Renal cortex interstitium (tissue), 11 donors: ENCODE results near the gene SYN1. TPM values are rescaled to one million over a fixed set of nuclear protein-coding genes. Genes with fewer than 3 reads are reported as not detected.
A peak's percentile ranks its signal among the peaks of the same experiment; 100 is the strongest.
"Not testable (repeated sequence)": the region's sequence is repeated elsewhere in the genome, so short reads cannot be mapped to it uniquely, and the experiment has no call there.

Experiments used
- DNase-seq, 11 donors: peaks; one replicate each; pipeline ENCODE4 v3.0.0-alpha.2; 2013; ENCODE audit warnings: low read depth in 9 of 11, low spot score in 4 of 11; ENCODE audit errors: extremely low read depth in 1 of 11
- polyA plus RNA-seq, 3 donors: library from polyadenylated mRNA; unstranded; fragments of 120-200 nt; gene quantifications; one replicate each; pipeline ENCODE4 v1.2.1, GENCODE V29; 2013; ENCODE audit not compliant: insufficient read length in 3 of 3

Gene SYN1
- polyA plus RNA-seq, 3 donors, result 5.6 to 7.6 (median 6.7) TPM

DNA sequence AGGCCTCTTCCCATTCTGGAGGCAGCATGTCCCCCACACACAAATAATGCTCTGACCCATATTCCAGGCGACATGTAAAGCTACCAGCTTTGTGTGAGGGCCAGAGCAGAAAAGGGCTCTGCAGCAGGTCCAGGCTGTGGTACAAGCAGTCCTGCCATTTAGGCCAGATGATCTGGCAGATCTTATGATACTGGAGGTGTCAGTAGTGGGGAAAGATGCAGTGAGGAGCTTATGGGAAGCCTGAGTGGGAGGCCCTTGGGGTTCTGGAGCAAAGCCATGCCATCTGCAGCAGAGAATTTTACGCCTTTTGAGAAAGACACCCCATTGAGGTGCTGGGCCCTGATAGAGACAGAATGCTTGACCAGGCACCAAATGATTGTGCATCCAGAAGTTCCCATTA, 7.7 kb downstream of the SYN1 start:
- DNase-seq, result no peak

DNA sequence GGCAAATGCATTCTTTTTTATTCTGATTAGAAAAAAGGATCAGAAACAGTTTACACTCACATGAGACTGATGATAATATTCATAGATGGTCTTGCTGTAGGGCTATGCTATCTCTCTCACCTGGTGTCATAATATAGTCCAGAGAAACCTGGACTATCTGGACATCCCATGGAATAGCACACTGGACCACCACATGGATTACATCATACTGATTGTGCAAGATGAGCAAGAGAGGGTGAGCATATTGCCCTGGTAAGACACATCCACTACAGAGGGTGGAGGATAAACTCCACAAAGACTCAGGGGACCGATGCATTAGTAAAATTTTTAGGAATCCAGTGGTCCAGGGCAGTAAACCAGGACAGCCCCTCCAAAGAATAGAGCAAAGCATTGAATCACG, 8.2 kb downstream of the SYN1 start:
- no peak for DNase-seq

DNA sequence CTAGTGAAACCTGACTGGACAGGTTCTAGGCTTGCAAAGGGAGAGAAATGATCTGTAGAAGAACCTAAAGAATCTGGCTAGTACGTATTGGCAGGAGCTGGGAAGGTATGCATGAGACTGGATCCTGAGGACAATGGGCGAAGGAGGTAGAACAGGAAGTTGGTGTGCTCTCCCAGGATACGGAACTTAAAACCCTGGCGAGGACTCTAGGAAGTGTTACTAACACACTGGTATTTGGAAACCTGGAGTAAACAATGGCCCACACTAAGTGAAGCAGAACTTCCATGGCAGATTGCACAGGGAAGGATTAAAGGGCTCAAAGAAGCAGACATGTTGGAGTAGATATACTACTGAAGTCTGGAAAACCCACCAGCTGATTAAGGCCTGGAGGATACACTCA, 9.1 kb downstream of the SYN1 start:
- no peak for DNase-seq

DNA sequence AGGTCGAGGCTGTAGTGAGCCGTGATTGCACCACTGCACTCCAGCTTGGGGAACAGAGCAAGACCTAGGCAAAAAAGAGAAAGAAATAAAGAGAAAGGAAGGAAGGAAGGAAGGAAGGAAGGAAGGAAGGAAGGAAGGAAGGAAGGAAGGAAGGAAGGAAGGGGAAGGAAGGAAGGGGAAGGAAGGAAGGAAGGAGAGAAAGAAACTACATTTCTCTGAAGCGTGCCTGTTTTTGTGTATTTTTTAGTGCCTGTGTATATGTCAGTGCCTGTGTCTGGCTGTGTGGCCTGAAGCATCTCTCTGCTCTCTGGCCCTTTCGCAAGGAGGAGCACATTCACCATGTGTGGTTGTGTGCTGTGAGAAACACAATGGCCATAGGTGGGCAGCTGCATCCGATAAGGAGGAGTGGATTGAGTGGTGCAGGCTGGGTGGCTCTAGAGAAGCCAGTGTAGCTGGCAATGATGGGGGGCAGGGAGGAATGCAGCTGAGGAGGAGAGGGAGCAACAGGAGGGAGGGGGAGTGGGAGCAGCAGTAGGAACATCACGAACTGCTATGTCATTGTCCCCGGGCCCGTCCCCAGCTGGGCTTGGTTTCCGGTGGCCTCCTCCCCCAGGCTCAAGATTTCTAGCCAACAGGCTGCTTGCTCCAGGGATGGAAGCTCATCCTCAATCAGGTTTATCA, 11.4 kb downstream of the SYN1 start:
- DNase-seq, result peak in 2 of 11 donors; percentile 14 to 20

DNA sequence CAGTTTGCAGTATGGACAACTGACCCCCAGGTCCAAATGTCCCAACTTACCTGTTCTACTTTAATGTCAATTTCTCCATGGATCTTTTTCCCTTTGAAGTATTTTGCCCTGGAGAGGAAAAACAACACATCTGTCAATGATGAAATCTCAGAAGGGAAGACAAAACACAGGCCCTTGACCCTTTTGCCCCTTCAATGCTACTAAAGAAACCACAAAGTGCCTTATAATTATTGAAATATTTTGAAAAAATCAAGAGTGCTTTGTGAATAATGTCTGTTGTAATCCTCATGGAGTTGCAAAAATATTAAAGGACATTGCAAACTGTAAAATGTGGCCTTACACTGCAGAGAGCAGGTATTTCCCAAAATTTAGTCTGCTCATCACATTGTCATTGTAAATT, 12.6 kb downstream of the SYN1 start:
- DNase-seq, result no peak

DNA sequence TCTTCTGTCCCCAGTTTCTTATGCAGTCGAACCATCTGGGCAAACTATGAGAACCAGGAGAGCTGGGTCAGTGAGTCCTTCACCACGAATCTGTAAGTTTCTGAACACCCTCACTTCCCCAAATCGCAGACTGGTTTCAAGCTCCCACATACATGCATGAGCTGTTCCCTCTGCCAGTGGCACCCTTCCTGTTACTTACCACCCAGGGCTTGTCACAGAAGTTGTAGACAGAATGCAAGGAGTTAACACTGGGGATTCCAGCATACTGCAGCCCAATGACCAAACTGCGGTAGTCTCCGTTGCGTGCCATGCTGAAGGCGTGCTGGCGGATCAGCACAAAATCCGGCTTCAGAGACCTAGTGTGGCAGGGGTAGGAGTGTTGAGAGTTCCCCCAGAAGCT, 14.6 kb downstream of the SYN1 start:
- DNase-seq, result no peak

DNA sequence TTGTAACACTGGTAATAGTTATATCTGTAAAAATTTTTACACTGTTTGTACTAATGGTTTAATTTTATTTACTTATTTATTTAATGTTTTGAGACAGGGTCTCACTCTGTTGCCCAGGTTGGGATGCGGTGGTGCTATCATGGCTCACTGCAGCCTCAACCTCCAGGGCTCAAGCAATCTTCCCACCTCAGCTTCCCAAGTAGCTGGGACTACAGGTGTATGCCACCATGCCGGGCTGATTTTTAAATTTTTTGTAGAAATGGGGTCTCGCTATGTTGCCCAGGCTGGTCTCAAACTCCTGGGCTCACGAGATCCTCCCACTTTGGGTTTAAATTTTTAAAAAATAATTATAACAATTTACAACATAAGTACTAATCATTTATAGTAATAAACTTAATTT, 16.5 kb downstream of the SYN1 start:
- not testable (repeated sequence) for DNase-seq

DNA sequence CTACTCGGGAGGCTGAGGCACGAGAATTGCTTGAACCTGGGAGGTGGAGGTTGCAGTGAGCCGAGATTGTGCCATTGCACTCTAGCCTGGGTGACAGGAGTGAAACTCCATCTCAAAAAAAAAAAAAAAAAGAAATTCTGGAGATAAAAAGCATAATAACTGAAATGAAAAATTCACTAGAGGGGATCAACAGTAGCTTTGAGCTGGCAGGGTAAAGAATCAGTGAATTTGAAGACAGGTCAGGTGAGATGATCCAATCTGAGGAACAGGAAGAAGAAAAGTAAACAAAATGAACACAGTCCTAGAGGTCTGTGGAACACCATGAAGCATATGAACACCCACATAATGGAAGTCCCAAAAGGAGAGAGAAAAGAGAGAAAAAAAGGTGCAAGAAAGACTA, 22.4 kb downstream of the SYN1 start:
- no peak for DNase-seq

DNA sequence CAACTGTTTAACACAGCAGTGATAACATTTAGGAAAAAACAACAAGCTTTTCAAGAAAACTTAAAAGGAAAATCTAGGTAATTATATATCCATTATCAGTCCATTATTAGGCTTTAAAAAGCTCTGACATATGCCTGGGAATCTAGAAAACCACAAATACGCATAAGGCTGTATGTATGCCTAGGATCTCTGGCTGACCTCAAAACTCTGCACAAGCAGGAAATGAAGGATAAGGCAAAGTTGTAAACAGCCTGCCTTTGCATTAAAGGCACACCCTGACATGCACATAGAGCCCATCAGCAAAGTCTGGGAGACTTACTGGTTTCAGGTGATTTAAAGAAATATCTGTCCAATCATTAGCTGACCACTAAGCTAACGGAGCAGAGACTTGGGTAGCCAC, 23.4 kb downstream of the SYN1 start:
- no peak for DNase-seq

DNA sequence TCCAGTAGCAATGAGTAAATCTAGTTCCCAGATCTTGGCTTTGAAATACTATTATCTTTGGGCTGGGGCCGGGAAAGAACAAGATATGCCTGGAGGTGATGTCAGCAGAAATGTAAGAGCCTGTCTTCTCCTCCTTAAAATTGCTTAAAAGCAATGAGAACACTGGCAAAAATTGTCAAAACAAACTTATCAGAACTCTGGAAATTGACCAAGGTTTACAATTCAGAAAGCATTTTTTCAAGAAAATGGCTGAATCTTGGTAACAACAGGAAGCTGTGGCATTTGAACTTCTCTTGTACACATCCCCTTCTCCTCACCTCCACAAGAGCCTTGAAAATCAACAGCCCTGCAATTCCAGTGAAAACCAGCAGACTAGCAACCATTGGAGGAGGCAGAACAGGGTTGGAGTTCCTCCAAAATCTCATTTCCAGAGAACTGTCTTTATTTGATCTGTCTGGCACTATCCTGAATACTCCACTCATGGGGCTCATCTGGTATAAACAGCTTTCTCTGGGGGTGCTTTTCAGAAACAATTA, 23.9 kb downstream of the SYN1 start:
- no peak for DNase-seq

DNA sequence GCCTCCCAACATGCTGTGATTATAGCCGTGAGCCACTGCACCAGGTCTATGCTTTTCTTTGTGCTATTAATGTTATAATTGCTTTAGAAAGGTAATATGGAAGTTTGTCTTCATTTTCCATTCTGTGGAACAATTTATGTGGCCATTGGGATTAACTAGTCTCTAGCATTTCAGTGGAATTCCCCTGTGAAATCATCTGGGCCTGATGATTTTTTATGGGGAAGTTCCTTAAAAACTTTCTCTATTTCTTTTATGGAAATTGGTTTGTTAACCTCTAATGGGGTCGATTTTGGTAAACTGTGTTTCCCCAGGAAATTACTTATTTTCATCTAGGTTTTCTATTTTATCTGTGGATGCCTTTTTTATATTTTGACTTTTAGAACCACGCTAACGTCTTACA, 26.1 kb downstream of the SYN1 start:
- no peak for DNase-seq

DNA sequence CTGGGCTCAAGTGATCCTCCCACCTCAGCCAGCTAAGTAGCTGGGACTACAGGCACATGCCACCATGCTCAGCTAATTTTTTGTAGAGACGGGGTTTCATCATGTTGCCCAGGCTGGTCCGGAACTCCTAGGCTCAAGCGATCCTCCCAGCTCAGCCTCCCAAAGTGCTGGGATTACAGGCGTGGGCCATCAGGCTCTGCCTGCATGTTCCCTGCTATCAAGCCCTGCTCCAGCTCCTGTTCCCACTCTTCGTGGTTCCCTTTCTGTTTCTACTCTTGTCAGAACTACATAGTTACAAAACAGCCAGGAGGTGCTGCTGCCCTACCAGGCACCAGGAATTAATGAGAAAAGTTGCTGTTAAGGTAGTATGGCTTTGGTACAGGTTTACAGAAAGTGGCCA, 28.7 kb downstream of the SYN1 start:
- no peak for DNase-seq

DNA sequence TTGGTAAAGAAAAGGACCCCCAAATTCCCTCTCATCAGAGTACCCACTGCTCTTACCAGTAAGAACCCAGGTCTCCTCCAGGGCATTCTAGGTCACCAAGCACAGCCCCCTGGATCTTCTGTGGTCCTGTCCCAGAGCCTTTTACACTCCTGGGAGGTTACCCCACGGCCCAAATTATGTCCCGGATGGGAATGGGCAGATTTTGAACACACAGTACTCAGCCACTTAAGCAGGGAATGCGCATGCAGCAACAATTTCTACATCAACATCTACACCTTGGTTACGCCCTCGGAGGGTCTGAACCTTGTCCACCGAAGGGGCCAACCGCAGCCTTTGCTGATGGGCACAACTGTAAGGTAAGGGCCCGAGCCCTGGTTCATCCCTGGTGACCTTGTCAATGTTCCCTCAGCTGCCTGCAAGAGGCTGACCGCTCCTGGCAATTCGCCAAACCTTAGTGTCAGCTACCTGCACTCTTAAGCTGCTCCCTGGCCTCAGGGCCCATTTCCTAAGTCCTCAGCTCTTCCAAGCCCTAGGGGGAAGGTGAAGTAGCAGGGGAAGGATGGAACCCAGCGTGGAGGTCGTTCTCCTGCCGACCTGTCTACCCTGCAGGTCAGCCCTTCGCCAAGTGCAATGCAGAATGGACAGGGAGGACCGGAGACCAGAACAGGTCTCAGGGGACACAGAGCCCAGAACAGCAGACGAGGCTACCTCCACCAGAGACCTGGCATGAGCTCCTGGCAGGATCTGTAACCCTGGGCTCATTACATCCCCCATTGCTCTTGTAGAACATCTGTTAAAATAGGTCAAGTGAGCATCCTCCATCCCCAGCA, 31.5 kb downstream of the SYN1 start:
- DNase-seq, result no peak

DNA sequence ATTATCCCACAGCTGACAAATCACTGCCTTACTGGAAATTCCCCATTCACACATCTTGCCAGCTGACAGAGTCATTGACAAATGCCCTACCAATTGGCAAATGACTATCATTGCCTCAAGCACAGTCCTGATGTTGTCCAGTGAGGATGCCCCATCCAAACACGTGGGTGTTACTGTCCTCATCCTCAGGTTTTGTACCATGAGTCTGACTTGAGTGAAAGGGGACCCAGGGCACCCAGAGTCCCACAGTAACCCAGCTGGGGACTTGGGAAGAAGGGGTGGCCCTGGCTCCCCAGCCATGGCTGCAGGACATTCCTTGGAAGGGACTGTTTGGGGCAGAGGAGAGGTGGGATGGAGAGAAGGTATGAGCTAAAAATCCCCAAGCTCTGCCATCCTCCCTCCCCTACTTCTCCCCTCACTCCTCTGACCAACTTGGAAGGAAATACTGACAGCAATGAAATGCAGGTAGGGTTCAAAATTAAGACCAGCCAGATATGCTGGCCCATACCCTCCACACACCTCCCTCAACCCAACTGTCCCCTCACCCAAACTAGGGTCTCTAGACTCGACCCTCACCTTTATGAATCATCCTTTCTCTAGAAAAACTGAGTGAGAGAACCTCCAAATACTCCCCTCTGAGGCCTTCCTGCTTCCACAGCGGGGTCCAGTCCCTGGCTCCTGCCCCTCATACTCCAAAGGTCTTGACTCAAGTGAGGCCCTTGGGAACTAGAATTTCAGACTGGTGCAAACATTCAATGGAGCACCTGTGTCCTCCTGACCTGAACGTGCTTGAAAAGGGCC, 32.4 kb downstream of the SYN1 start:
- DNase-seq, result no peak

DNA sequence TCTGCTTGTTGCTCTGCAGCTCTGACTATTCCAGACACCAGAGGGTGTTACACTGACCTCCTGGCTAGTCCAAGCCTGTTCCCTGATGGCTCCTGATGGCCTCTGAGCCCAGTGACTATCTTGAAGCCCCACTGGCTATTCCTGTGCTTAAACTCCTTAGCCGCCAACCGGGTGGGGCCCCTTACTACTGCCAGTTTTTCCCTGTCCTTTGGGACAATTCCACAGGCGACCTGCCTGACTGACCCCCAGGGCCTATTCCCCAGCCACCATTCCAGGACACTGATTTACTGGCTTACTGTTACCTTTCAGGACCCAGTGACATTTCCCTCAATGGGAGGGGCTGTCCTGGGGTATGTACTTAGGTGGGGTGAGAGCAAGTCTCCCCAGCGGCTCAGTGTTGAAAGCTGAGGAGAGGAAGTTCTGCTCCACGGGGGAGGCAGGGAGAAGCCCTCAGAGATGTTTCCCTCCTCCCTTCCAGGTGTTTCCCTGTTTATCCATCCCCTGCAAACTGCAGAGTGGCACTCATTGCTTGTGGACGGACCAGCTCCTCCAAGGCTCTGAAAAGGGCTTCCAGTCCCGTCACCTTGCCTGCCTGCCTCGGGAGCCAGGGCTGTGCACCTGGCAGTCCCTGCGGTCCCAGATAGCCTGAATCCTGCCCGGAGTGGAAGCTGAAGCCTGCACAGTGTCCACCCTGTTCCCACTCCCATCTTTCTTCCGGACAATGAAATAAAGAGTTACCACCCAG, 33.4 kb downstream of the SYN1 start:
- no peak for DNase-seq

DNA sequence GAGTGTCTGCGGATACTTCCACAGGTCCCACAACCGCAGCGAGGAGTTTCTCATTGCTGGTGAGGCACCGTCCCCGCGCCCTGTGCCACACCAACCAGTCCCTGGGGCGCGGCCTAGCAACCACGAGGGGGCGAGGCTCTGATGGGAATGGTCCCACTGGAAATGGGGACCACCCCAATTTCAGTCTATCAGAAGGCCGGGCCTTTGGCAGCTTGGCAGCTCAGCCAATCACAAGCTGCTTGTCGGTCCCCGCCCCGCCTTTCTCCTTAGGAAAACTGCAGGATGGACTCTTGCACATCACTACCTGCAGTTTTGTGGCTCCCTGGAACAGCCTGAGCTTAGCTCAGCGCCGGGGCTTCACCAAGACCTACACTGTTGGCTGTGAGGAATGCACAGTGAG, 34.4 kb downstream of the SYN1 start:
- DNase-seq, result no peak

DNA sequence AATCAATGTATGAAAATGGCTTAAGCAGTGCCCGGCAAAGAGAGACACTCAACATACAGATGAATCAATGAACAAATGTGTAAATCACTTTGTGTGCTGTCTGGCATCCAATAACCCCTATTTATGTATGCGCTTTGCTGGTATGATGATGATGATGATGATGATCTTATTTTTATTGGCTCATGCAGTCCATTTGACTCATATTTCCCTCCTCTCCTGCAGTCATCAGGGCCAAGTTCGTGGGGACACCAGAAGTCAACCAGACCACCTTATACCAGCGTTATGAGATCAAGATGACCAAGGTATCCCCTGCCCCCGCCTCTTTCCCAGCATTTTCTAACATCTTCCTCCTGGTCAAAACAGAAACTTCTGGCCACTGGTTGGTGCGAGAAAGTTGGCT, 34.9 kb downstream of the SYN1 start:
- no peak for DNase-seq

DNA sequence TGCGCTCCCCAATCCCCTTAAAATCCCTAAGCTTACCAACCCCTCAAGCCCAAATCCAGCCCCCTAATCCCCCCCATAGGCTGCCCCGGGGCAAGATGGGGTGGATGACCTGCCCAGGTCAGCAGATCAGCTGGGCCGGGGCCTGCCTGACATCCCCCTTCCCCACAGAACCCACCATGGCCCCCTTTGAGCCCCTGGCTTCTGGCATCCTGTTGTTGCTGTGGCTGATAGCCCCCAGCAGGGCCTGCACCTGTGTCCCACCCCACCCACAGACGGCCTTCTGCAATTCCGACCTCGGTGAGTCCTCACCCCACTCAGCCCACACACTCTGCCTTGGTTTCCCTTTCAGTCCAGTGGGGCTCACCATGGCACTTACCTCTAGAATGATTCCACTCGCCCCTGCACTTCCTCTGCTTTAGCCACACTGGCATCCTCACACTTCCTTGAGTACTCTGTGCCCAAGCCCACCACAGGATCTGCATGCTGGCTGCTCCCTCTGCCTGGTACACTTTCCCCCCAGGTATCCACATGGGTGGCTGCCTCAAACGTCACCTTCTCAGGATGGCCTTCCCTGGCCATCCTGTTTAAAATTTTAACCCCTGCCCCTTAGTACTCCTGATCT, 36.3 kb downstream of the SYN1 start:
- DNase-seq, result no peak
